Measurements from ENCODE around the gene CD82.

DNA sequence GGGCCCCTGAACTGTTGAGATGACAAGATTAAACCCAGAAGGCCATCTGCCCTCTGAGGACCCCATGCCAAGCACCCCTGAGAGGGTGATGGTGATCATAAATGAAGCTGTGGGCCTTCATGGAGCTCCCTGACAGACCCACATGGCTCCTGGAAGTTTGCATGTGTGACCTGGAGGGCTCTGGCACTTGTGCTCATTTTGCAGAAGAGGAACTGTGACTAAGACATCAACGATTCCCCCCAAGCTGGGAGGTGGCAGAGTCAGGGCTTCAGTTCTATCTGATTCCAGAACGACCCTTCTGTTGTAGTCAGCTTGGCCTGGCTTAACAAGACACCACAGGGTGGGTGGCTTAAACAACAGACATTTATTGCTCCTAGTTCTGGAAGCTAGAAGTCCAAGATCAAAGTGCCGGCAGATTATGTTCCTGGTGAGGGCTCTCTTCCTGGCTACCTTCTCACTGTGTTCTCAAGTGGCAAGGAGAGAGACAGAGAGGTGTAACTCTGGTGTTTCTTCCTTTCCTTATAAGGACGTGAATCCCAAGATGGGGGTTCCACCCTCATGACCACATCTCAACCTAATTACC is 46.4 kb upstream of the CD82 start:
- TF ChIP-seq, protein P1, sequence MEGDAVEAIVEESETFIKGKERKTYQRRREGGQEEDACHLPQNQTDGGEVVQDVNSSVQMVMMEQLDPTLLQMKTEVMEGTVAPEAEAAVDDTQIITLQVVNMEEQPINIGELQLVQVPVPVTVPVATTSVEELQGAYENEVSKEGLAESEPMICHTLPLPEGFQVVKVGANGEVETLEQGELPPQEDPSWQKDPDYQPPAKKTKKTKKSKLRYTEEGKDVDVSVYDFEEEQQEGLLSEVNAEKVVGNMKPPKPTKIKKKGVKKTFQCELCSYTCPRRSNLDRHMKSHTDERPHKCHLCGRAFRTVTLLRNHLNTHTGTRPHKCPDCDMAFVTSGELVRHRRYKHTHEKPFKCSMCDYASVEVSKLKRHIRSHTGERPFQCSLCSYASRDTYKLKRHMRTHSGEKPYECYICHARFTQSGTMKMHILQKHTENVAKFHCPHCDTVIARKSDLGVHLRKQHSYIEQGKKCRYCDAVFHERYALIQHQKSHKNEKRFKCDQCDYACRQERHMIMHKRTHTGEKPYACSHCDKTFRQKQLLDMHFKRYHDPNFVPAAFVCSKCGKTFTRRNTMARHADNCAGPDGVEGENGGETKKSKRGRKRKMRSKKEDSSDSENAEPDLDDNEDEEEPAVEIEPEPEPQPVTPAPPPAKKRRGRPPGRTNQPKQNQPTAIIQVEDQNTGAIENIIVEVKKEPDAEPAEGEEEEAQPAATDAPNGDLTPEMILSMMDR (IDR thresholded peaks at IDR 0.05): no peak
- no peak for TF ChIP-seq POLR2A (IDR thresholded peaks at IDR 0.05)
